ENCODE data around the gene BAIAP2L1.
"Not testable (repeated sequence)": the region's sequence is repeated elsewhere in the genome, so short reads cannot be mapped to it uniquely, and the experiment has no call there.

BAIAP2L1 gene

DNA sequence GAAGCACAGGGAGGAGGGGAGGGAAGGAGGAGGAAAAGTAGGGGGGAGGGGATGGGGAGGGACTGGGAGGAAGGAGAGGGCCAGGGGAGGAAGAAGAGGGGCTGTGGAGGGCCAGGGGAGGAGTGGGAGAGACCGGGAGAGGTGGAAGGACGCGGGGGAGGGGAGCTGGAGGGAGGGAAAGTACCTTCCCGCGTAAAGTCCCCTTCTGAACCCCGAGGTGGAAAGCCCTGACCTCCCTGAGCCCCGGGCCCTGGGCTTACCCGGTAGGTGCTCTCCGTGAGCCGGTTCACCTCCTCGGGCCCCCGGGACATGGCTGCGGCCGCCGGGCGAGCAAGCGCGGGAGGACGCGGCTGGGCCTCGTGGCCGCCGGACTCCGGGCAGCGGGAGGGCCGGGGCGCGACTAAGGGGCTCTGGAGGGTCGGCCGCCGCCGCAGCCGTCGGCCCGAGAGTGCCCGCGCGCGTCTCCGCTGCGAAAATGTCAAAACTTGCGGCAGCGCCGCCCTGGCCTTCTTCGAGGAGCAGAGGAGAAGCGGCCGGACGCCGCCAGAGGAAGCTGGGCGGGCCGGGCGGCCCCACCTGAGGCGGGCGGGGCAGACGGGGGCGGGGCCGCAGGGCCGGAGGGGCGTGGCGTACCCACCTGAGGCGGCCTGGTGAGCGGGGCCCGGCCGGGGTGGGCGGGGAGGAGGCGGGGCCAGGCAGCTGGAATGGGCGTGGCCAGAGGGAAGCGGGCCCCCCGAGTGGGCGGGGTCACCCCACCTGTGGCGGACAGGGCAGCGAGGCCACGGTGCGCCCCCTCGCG lies at the start of gene BAIAP2L1:
BAIAP2L1 (minus strand) TSS at position 549 of the 799 bp plus-strand sequence; CDS start at position 311, 238 bp downstream.
- DNase-seq, result peak in 11 of 56 donors; percentile 2 to 64 (median 15)

DNA sequence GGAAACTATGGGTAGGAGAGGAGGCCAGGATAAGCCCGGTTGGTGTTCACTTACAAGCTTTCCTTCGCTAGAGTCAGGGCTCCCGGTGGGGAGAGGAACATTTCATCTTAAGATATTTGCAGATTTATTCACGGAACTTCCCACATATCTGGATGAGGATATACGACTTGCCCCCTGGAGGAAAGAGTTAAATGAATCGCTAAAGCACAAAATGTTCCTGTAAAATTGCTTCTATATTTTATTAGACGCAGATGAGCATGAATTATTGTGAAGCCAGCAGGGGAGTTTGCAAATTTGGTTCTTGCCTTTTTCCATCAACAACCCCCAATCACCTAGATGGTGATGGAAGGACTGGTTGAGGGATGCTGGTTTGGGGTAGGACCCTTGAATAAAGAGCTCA lies 47.9 kb upstream of the BAIAP2L1 start:
- DNase-seq, result no peak

- not testable (repeated sequence) for DNase-seq
These were observed 40.1 kb upstream of the BAIAP2L1 start for GRCh38 chr7:98440992-98441391.

- DNase-seq, result no peak
These were observed 38.6 kb upstream of the BAIAP2L1 start for GRCh38 chr7:98439484-98439883.

DNA sequence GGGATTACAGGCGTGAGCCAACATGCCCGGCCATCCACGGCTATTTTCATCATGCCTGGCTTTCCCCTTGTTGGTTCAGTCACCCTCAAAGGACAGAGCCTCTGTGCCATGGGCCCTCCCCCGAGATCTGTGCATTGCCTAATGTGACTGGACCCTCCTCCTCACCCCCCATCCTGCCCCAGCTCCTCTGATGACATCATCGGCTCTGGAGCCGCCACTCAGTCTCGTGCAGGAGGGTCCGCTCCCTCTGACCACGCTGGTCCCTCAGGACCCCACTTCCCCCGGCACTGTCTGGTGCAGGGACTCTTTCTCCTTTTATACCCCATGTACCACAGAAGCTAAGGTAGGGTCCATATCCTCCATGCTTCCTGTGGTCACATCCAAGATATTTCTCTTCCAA lies 33.2 kb upstream of the BAIAP2L1 start:
- DNase-seq, result no peak

DNA sequence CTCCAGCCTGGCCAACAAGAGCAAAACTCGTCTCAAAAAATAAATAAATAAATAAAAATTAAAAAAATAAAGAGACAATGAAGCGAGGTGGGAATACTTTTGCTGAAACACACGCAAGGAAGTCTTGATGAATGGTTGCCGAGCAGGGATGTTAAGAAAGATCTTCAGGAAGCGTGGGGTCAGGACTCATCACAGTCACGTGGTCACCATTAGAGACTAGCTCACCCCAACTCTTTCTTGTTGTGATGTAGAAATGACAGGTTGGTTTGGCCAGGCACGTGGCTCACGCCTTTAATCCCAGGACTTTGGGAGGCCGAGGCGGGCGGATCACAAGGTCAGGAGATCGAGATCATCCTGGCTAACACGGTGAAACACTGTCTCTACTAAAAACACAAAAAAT lies 28.9 kb upstream of the BAIAP2L1 start:
- no peak for DNase-seq

DNA sequence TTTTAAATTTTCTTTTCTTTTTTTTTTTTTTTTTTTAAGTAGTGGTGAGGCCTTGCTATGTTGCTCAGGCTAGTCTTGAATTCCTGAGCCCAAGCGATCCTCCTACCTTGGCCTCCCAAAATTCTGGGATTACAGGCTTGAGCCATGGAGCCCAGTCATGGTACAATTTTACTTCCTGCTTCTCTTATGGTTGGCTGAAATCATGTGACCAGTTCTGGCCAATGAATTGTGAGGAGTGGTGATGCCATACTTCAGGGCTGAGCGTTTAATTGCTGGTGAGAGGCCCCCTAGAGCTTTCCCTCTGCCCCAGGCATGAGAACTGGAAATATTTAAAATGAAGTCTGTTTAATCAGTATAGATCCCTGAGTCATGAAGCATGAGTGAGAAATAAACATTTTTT lies 22.2 kb upstream of the BAIAP2L1 start:
- no peak for DNase-seq

DNA sequence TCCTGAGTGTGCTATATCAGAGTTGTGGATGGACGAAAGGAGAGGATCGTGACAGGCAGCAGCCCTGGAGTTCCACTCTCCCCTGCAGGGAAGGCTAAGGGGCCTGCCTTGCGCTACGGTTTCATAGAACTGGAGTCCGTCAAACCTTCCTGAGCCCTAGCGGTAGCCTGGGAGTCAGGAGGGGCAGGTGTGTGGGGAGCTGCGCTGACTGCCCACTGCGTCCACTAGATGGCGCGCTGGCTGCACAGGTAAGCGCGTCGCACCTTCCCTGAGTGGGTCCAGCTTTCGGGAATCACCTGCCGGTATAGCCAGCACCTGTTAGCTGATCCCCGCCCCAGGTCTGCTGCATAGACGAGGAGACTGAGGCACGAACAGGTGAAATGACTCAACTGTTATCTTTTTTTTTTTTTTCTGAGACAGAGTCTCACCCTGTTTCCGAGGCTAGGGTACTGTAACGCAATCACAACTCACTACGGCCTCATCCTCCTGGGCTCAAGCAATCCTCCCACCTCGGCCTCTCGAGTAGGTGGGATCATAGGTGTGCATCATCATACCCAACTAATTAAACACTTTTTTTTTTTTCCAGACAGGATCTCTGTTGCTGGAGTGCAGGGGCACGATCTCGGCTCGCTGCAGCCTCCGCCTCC lies 20.2 kb upstream of the BAIAP2L1 start:
- DNase-seq, result peak in 16 of 56 donors; percentile 0 to 39 (median 6)

GRCh38 chr7:98419988-98420387 lies 19.1 kb upstream of the BAIAP2L1 start:
- DNase-seq, result not testable (repeated sequence)

- DNase-seq, result not testable (repeated sequence)
These were observed 18.4 kb upstream of the BAIAP2L1 start for GRCh38 chr7:98419316-98419691.

DNA sequence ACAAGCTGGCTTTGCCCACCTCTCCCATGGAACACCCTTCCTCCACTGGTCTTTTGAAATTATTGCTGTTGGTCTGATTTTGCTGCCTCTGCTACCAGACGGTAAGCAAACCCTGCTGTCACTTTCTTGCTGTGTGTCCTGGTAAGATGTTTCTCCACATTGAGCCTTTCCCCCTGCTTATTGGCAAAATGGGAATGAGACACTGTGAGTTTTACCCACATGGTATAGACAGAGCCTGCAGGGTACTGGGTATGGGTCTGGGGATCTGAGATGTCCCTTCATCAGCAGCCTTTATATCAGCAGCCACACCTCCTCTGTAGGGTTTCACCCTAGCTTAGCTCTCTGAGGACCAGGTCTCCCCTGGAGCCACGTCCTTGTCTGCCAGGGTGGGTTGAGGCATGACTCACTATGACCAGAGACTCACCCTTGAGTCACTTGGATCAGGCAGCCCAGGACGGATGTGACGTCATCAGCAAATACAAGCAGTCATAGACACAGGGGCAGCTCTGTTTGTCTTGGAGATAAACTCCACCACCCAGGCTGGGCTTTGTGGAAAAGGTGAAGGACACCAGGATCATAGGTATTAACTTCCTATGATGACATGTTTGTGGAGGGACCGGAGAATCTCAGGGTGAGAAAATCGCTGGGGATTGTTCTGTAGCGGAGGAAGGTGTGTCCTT lies 17.9 kb upstream of the BAIAP2L1 start:
- DNase-seq, result no peak

DNA sequence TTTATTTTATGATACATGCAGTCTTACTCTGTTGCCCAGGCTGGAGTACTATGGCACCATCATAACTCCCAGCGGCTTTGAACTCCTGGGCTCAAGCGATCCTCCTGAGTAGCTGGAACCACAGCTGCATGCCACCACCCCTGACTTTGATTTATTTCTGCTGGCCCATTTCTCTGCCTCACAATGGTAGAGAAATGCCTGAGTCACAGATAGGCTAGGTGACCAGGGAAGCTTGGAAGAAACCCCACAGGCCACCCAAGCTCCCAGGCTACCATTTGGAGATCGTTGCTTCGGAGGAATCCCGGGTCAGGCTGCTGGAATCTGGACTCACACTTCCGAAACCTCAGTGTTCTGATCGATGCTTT lies 17.4 kb upstream of the BAIAP2L1 start:
- no peak for DNase-seq

- not testable (repeated sequence) for DNase-seq
These were observed 16.8 kb upstream of the BAIAP2L1 start for GRCh38 chr7:98417604-98418270.

- no peak for DNase-seq
These were observed 13.5 kb upstream of the BAIAP2L1 start for GRCh38 chr7:98414205-98414900.

DNA sequence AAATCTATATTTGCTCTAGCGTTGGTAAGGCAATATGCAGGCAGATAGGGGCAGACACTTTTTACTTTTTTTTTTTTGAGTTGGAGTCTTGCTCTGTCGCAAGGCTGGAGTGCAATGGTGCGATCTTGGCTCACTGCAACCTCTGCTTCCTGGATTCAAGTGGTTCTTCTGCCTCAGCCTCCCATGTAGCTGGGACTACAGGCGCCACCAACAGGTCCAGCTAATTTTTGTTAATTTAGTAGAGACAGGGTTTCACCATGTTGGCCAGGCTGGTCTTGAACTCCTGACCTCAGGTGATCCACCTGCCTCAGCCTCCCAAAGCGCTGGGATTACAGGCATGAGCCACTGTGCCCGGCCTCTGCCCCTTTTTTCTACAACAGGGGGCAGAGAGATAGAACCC lies 12.8 kb upstream of the BAIAP2L1 start:
- DNase-seq, result not testable (repeated sequence)

DNA sequence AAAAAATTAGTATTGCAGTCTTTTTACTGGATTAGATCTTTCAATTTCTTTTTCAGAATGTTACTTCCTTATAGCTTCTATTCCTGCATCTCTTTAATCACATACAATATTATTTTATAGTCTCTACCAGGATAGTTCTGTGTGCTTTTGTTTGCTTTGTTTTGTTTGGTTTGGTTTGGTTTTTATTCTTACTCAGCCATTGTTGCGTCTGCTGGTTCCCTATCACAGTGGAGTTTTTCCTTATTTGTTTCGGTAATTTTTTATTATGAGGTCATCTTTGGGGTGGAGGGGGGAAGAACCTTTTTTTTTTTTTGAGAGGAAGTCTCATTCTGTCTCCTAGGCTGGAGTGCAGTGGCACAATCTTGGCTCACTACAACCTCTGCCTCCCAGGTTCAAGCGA lies 9.0 kb upstream of the BAIAP2L1 start:
- DNase-seq, result no peak

- not testable (repeated sequence) for DNase-seq
These were observed 7.3 kb upstream of the BAIAP2L1 start for GRCh38 chr7:98408146-98408545.

DNA sequence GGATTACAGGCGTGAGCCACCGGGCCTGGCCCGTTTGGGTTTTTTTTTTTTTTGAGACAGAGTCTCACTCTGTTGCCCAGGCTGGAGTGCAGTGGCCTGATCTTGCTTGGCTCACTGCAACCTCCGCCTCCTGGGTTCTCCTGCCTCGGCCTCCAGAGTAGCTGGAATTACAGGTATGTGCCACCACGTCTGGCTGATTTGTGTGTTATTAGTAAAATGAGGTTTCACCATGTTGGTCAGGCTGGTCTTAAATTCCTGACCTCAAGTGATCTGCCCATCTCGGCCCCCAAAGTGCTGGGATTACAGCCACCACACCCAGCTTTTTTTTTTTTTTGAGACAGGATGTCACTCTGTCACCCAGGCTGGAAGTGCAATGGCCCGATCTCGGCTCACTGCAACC lies 5.9 kb upstream of the BAIAP2L1 start:
- DNase-seq, result no peak

DNA sequence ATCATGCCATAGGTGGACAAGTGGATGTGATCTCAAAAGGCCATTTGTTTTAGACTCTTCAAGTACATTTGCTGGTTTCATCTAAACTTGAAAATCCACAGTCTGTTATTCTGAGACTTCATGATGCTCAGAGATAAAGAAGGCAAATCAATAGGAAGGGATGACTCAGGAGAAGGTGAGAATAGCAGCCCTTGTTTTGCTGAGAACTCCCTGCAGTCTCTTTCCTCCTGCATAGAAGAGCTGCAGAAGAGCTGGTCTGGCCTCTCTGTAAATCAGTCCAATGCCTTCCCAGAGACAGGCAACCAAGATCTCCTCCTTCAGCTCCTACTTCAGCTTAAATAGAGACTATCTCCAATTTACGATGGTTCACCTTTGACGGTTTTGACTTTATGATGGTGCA lies 4.0 kb upstream of the BAIAP2L1 start:
- no peak for DNase-seq

GRCh38 chr7:98399890-98400541 lies 874 bp downstream of the BAIAP2L1 start:
- peak in 1 of 56 donors; percentile 0 for DNase-seq

GRCh38 chr7:98399462-98399861 lies 1.4 kb downstream of the BAIAP2L1 start:
- DNase-seq, result no peak

Data from amygdala (tissue), 56 donors.